Endothelial cell of umbilical vein (primary cell): Measurements from ENCODE around the gene SLC8A1. TPM values are rescaled to one million over a fixed set of nuclear protein-coding genes. Genes with fewer than 3 reads are reported as not detected.

ENCODE experiments used
- BruUV-seq: library from RNA; stranded (reverse); fragments of 400-500 nt; replicated peaks from 2 replicates; lab custom pipeline; 2021; lab: Mats Ljungman, UMichigan
- CTCF ChIA-PET: fragments of 300-600, 350-600 bp; sonication (Branson Sonifier 250); formaldehyde crosslinking; loops from one replicate; lab custom pipeline; 2021; ENCODE audit warnings: antibody characterized with exemption, inconsistent platforms; lab: Charles Lee
- POLR2A ChIA-PET: fragments of 300-600, 350-600 bp; sonication (Branson Sonifier 250); formaldehyde crosslinking; loops from one replicate; lab custom pipeline; 2021; ENCODE audit warnings: antibody characterized with exemption, inconsistent platforms; lab: Charles Lee
- DNase-seq: peaks from one replicate; pipeline ENCODE4 v3.0.0-alpha.2; 2011; ENCODE audit warnings: low read depth, low spot score
- FAIRE-seq: peaks from 2 replicates; lab custom pipeline; 2011; peaks lifted over from hg19 to GRCh38; lab: Jason Lieb, UNC
- H2AFZ ChIP-seq: 2 replicates; pipeline ENCODE4 v1.6.0; 2012; ENCODE audit warnings: low read depth, low read length, control low read depth, inconsistent platforms
- H3K27ac ChIP-seq: 2 replicates; pipeline ENCODE4 v1.5.1; 2011; ENCODE audit warnings: low read depth, mild to moderate bottlenecking, control low read depth, low read length, moderate library complexity; ENCODE audit not compliant: insufficient read depth
- H3K27me3 ChIP-seq, 2 experiments: 2 replicates each; pipeline versions ENCODE4 v1.6.0 to v1.6.1; 2011; ENCODE audit warnings: low read length in 2 of 2, mixed read lengths in 1 of 2; ENCODE audit not compliant: control insufficient read depth in 2 of 2, insufficient read depth in 2 of 2
- H3K36me3 ChIP-seq, 2 experiments: 2 replicates in 1 of 2; 3 replicates in 1 of 2; pipeline ENCODE4 v1.5.1; 2011; ENCODE audit warnings: low read length in 2 of 2, mild to moderate bottlenecking in 1 of 2, moderate library complexity in 1 of 2; ENCODE audit not compliant: control insufficient read depth in 2 of 2, insufficient read depth in 2 of 2; ENCODE audit errors: extremely low read depth in 1 of 2
- H3K4me1 ChIP-seq: 3 replicates; pipeline ENCODE4 v1.5.1; 2011; ENCODE audit warnings: mild to moderate bottlenecking, low read length; ENCODE audit not compliant: control insufficient read depth, insufficient read depth; ENCODE audit errors: extremely low read depth
- H3K4me2 ChIP-seq: 2 replicates; pipeline ENCODE4 v1.6.1; 2011; ENCODE audit warnings: low read length, control low read depth, mixed read lengths; ENCODE audit not compliant: insufficient read depth
- H3K4me3 ChIP-seq, 3 experiments: fragments of 200-600 bp in 1 of 3; sonication (generic), shearing (Covaris generic) in 1 of 3; replicated peaks in 1 of 3; 2 replicates each; pipeline ENCODE4 v1.5.1; 2011 to 2016; ENCODE audit warnings: control low read depth in 3 of 3, low read length in 3 of 3, mild to moderate bottlenecking in 2 of 3, inconsistent platforms in 1 of 3, low read depth in 1 of 3, moderate library complexity in 1 of 3; ENCODE audit not compliant: insufficient read depth in 1 of 3
- H3K79me2 ChIP-seq: 2 replicates; pipeline ENCODE4 v1.6.0; 2012; ENCODE audit warnings: low read length, inconsistent platforms; ENCODE audit not compliant: control insufficient read depth, insufficient read depth
- H3K9ac ChIP-seq: replicated peaks from 2 replicates; pipeline ENCODE3; 2011; ENCODE audit warnings: low read length, control low read depth; ENCODE audit not compliant: insufficient read depth; ENCODE audit errors: extremely low read depth
- H3K9me1 ChIP-seq: replicated peaks from 3 replicates; pipeline ENCODE4 v1.6.0; 2011; ENCODE audit warnings: mild to moderate bottlenecking, low read length; ENCODE audit not compliant: control insufficient read depth, insufficient read depth; ENCODE audit errors: extremely low read depth
- H3K9me3 ChIP-seq: replicated peaks from 2 replicates; pipeline ENCODE4 v1.5.1; 2012; ENCODE audit warnings: low read length, inconsistent platforms; ENCODE audit not compliant: control insufficient read depth, insufficient read depth
- H4K20me1 ChIP-seq: replicated peaks from 2 replicates; pipeline ENCODE3; 2011; ENCODE audit warnings: mild to moderate bottlenecking, low read length; ENCODE audit not compliant: control insufficient read depth, insufficient read depth; ENCODE audit errors: extremely low read depth
- CTCF ChIP-seq, 2 donors: IDR thresholded peaks; 1 replicate in 1 of 2; 2 replicates in 1 of 2; pipeline ENCODE4 v1.5.1; 2011; ENCODE audit warnings: low read length in 2 of 2, mild to moderate bottlenecking in 2 of 2, moderate library complexity in 2 of 2, control low read depth in 1 of 2, inconsistent platforms in 1 of 2, low read depth in 1 of 2; ENCODE audit not compliant: insufficient read depth in 1 of 2; ENCODE audit errors: extremely low read depth in 1 of 2
- EZH2 ChIP-seq: IDR thresholded peaks from 2 replicates; pipeline ENCODE4 v1.6.1; 2012; ENCODE audit warnings: borderline replicate concordance, low read depth, mild to moderate bottlenecking, moderate library complexity, low read length, inconsistent platforms; ENCODE audit not compliant: severe bottlenecking
- FOS ChIP-seq: IDR thresholded peaks from 2 replicates; pipeline ENCODE4 v1.6.1; 2011; ENCODE audit warnings: mild to moderate bottlenecking, low read length, moderate library complexity, borderline replicate concordance; ENCODE audit not compliant: insufficient read depth
- GATA2 ChIP-seq: IDR thresholded peaks from 2 replicates; pipeline ENCODE4 v1.7.0; 2011; ENCODE audit warnings: low read depth, mild to moderate bottlenecking, moderate library complexity, mixed read lengths, low read length; ENCODE audit not compliant: insufficient read length, insufficient read depth
- JUN ChIP-seq: IDR thresholded peaks from 2 replicates; pipeline ENCODE4 v1.6.1; 2011; ENCODE audit warnings: borderline replicate concordance, low read depth; ENCODE audit not compliant: insufficient read length, insufficient read depth
- MAX ChIP-seq: IDR thresholded peaks from 2 replicates; pipeline ENCODE4 v1.6.1; 2011; ENCODE audit not compliant: insufficient read depth, insufficient read length
- MYC ChIP-seq: IDR thresholded peaks from one replicate; pipeline ENCODE4 v1.6.1; 2011; ENCODE audit warnings: mild to moderate bottlenecking, low read depth, low read length
- POLR2A ChIP-seq: IDR thresholded peaks from 2 replicates; pipeline ENCODE4 v1.6.1; 2012; ENCODE audit warnings: low read depth, mild to moderate bottlenecking, control low read depth, low read length
- POLR2AphosphoS5 ChIP-seq: IDR thresholded peaks from 2 replicates; pipeline ENCODE4 v1.6.1; 2012; ENCODE audit warnings: low read depth, mild to moderate bottlenecking, control low read depth, low read length, moderate library complexity; ENCODE audit not compliant: insufficient read depth
- dilution Hi-C: fragments of 300-500 bp; cut with MboI; formaldehyde crosslinking; loops from one replicate; pipeline ENCODE4 v1.15.0; 2019; ENCODE audit warnings: low sequenced_read_pairs; ENCODE audit not compliant: extremely low pct_ligation_motif_present
- intact Hi-C: fragments of 100-400 bp; cut with micrococcal nuclease; formaldehyde crosslinking; loops from one replicate; pipeline ENCODE4 v1.10.0; 2022
- polyA plus RNA-seq, 4 experiments: library from polyadenylated mRNA; depleted of rRNA in 3 of 4; stranded (reverse) in 3 of 4; unstranded in 1 of 4; fragments of >200 nt; gene quantifications; 2 replicates each; pipeline versions ENCODE4 v1.2.1 to v1.2.3, GENCODE V29; 2011 to 2012; ENCODE audit warnings: missing spikeins in 1 of 4
- total RNA-seq: library from RNA; stranded (reverse); gene quantifications from 2 replicates; pipeline ENCODE4 v1.2.3, GENCODE V29; 2021

SLC8A1 gene
- total and polyA plus RNA-seq, 2 donors (not counting 3 experiments of a cell fraction or from before 2014, with no cell fraction given), result 0.19 to 1.8 TPM

GRCh38 chr2:40369267-40370006 lies 82.5 kb downstream of the SLC8A1 start:
- Histone ChIP-seq H3K36me3 (no peaks in the 10 kb centered on the region), H3K9ac (no peak overlapping the region), H2AFZ (no peak overlapping the region), H3K79me2 (no peaks in the 10 kb centered on the region), H3K9me1 (no peaks in the 10 kb centered on the region), H3K27me3 (no peaks in the 10 kb centered on the region), H3K4me2 (no peak overlapping the region), H3K4me3 (no peak overlapping the region), H3K9me3 (no peaks in the 10 kb centered on the region), H4K20me1 (no peaks in the 10 kb centered on the region), H3K4me1 (no peaks in the 10 kb centered on the region), H3K27ac (no peak overlapping the region)
- intact Hi-C loops, result no loop called here
- dilution Hi-C loops, result no loop called here
- no peak for TF ChIP-seq MYC
- TF ChIP-seq GATA2, result no peak
- TF ChIP-seq MAX, result no peak
- no peak for TF ChIP-seq CTCF (IDR thresholded peaks at IDR 0.05; ENCODE audit: extremely low read depth in 1 of 2, insufficient read depth in 1 of 2, low read depth in 1 of 2, low read length in 2 of 2)
- TF ChIP-seq EZH2, result no peak
- no peak for TF ChIP-seq POLR2A
- no peak for TF ChIP-seq POLR2AphosphoS5
- no peak for TF ChIP-seq FOS
- no peak for TF ChIP-seq JUN
- DNase-seq (no peak), FAIRE-seq (no peak)
- ChIA-PET POLR2A (no interaction called here), CTCF (interaction anchor here (0.8 kb wide), 1 partner anchor 14 kb away, joined by 3 read pairs; no protein-coding TSS in a partner anchor)
- BruUV-seq, result no TSS peak
